Hepatocyte (in vitro differentiated cells): Measurements from ENCODE around the gene IMMP2L. TPM values are rescaled to one million over a fixed set of nuclear protein-coding genes. Genes with fewer than 3 reads are reported as not detected.

Experiments used
- DNase-seq: peaks from one replicate; pipeline ENCODE4 v3.0.0-alpha.2; 2016; ENCODE audit warnings: low spot score
- H2AFZ ChIP-seq: fragments of 200-600 bp; sonication (generic); 2 replicates; pipeline ENCODE4 v1.6.0; 2016; ENCODE audit warnings: antibody characterized with exemption, mild to moderate bottlenecking
- H3K27ac ChIP-seq: fragments of 200-600 bp; sonication (generic); 2 replicates; pipeline ENCODE4 v1.5.1; 2016; ENCODE audit warnings: mild to moderate bottlenecking
- H3K27me3 ChIP-seq: fragments of 200-600 bp; sonication (generic); 2 replicates; pipeline ENCODE4 v1.6.1; 2016
- H3K36me3 ChIP-seq: fragments of 200-600 bp; sonication (generic); replicated peaks from 2 replicates; pipeline ENCODE4 v1.5.1; 2016; ENCODE audit warnings: low read depth; ENCODE audit not compliant: insufficient read depth
- H3K4me1 ChIP-seq: fragments of 200-600 bp; sonication (generic); 2 replicates; pipeline ENCODE4 v1.5.1; 2016; ENCODE audit warnings: mild to moderate bottlenecking, moderate library complexity; ENCODE audit not compliant: insufficient read depth
- H3K4me2 ChIP-seq: fragments of 200-600 bp; sonication (generic); 2 replicates; pipeline ENCODE4 v1.6.0; 2016
- H3K4me3 ChIP-seq: fragments of 200-600 bp; sonication (generic); 2 replicates; pipeline ENCODE4 v1.5.1; 2016; ENCODE audit warnings: mild to moderate bottlenecking
- H3K79me2 ChIP-seq: fragments of 200-600 bp; sonication (generic); 2 replicates; pipeline ENCODE4 v1.6.0; 2017; ENCODE audit warnings: mild to moderate bottlenecking
- H3K9me2 ChIP-seq: fragments of 200-600 bp; sonication (generic); replicated peaks from 2 replicates; pipeline ENCODE4 v1.6.0; 2017; ENCODE audit warnings: mild to moderate bottlenecking; ENCODE audit not compliant: insufficient read depth
- H3K9me3 ChIP-seq: fragments of 200-600 bp; sonication (generic); 2 replicates; pipeline ENCODE4 v1.5.1; 2016; ENCODE audit warnings: low read depth, mild to moderate bottlenecking
- H4K20me1 ChIP-seq: fragments of 200-600 bp; sonication (generic); 2 replicates; pipeline ENCODE4 v1.6.0; 2016; ENCODE audit warnings: mild to moderate bottlenecking; ENCODE audit not compliant: insufficient read depth, poor library complexity, severe bottlenecking
- EZH2 ChIP-seq: fragments of 200-600 bp; sonication (generic); IDR thresholded peaks from 2 replicates; pipeline ENCODE4 v1.6.1; 2016; ENCODE audit warnings: antibody characterized with exemption, mild to moderate bottlenecking, borderline replicate concordance
- EZH2phosphoT487 ChIP-seq: fragments of 200-600 bp; sonication (generic); IDR thresholded peaks from one replicate; pipeline ENCODE4 v1.6.1; 2018; ENCODE audit warnings: antibody characterized with exemption, mild to moderate bottlenecking, low read depth, moderate library complexity; ENCODE audit not compliant: unreplicated experiment, severe bottlenecking
- WGBS: methylation state at CpG from one replicate; pipeline ENCODE4 v1.1.6; 2016; ENCODE audit warnings: low lambda C conversion rate; ENCODE audit errors: missing lambda C conversion rate; 5-methylcytosine and 5-hydroxymethylcytosine counted together
- polyA plus RNA-seq: library from polyadenylated mRNA; unstranded; fragments of >200 nt; fragmentation: Nextera tagmentation; extraction: Ambion mirVana; gene quantifications from 2 replicates; pipeline ENCODE4 v1.2.1, GENCODE V29; 2016
- total RNA-seq: library from RNA; depleted of rRNA; stranded (reverse); fragments of >200 nt; gene quantifications from 2 replicates; pipeline ENCODE4 v1.2.3, GENCODE V29; 2014
- TF ChIP-seq, protein P1 (sequence below): fragments of 200-600 bp; sonication (generic); IDR thresholded peaks from 2 replicates; pipeline ENCODE4 v1.5.1; 2016; ENCODE audit warnings: antibody characterized with exemption, mild to moderate bottlenecking; ENCODE audit not compliant: poor library complexity

The IMMP2L gene
- total and polyA plus RNA-seq, 2 experiments from 2014 or later = 13.3 to 17.6 TPM

DNA sequence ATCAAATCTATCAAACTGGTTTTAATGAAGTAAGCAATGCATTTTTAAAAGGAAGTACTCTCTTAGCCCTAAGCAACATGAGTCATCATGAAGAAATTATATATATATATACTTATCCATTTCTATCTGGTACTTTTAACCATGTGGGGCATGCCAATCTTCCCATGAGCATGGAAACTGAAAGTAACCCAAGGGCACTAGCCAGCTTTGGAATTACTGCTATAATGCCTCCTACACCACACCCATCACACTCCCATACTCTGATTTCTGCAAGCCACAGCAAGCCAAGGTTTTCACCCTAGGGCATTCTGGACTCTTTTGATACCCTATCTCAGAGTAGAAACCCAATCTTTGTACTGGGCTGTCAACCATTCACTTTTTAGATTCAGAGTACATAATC lies 204.6 kb downstream of the IMMP2L start:
- Histone ChIP-seq H4K20me1 (no peaks in the 10 kb centered on the region), H3K4me1 (no peaks in the 10 kb centered on the region), H2AFZ (no peak overlapping the region), H3K9me2 (no peaks in the 10 kb centered on the region), H3K27ac (no peak overlapping the region), H3K9me3 (no peaks in the 10 kb centered on the region), H3K4me2 (no peak overlapping the region), H3K27me3 (no peaks in the 10 kb centered on the region), H3K4me3 (no peak overlapping the region), H3K36me3 (no peaks in the 10 kb centered on the region), H3K79me2 (no peaks in the 10 kb centered on the region)
- TF ChIP-seq EZH2 = no peak
- no peak for TF ChIP-seq EZH2phosphoT487
- TF ChIP-seq, protein P1, sequence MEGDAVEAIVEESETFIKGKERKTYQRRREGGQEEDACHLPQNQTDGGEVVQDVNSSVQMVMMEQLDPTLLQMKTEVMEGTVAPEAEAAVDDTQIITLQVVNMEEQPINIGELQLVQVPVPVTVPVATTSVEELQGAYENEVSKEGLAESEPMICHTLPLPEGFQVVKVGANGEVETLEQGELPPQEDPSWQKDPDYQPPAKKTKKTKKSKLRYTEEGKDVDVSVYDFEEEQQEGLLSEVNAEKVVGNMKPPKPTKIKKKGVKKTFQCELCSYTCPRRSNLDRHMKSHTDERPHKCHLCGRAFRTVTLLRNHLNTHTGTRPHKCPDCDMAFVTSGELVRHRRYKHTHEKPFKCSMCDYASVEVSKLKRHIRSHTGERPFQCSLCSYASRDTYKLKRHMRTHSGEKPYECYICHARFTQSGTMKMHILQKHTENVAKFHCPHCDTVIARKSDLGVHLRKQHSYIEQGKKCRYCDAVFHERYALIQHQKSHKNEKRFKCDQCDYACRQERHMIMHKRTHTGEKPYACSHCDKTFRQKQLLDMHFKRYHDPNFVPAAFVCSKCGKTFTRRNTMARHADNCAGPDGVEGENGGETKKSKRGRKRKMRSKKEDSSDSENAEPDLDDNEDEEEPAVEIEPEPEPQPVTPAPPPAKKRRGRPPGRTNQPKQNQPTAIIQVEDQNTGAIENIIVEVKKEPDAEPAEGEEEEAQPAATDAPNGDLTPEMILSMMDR = no peak
- DNase-seq = no peak

DNA sequence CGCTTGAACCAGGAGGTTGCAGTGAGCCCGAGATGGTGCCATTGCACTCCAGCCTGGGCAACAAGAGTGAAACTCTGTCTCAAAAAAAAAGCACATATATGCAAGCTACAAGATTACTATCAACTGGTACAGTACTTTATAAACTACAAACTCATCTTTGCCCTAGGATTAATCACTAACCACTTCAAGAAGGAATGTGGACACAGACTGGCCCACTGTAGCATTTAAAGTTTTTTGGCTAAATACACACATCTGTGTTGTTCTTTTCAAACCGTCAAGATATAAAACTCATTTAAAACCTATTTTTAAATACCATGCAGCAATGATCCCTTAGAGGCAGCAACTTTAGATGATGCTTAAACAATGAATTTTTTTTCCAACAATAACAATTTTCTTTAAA lies 205.4 kb downstream of the IMMP2L start:
- Histone ChIP-seq H4K20me1 (no peaks in the 10 kb centered on the region), H3K27me3 (no peaks in the 10 kb centered on the region), H3K4me1 (no peaks in the 10 kb centered on the region), H3K9me2 (no peaks in the 10 kb centered on the region), H3K27ac (no peak overlapping the region), H3K4me2 (no peak overlapping the region), H2AFZ (no peak overlapping the region), H3K9me3 (no peaks in the 10 kb centered on the region), H3K79me2 (no peaks in the 10 kb centered on the region), H3K4me3 (no peak overlapping the region), H3K36me3 (no peaks in the 10 kb centered on the region)
- no peak for DNase-seq
- TF ChIP-seq EZH2 (no peak), EZH2phosphoT487 (no peak)
- TF ChIP-seq, protein P1 = no peak
- 89% methylated on average over 3 of the region's 3 CpGs for WGBS

DNA sequence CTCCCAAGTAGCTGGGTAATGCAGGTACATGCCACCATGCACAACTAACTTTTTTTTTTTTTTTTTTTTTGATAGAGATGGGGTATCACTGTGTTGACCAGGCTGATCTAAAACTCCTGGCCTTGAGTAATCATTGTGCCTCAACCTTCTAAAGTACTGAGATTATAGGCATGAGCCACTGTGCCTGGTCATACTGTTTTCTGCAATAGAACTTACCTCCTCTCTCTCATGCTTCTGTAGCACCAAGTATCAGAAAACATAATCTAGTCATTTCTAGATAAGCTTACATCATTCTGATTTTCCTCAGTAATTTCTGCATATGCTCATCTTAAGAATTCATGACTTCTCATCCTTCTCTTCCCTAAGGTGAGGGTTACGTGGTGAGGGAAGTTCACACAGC lies 210.0 kb downstream of the IMMP2L start:
- Histone ChIP-seq H3K4me3 (no peak overlapping the region), H3K9me2 (no peaks in the 10 kb centered on the region), H3K27me3 (no peaks in the 10 kb centered on the region), H3K9me3 (no peaks in the 10 kb centered on the region), H4K20me1 (no peaks in the 10 kb centered on the region), H2AFZ (no peak overlapping the region), H3K4me2 (no peak overlapping the region), H3K4me1 (no peaks in the 10 kb centered on the region), H3K79me2 (no peaks in the 10 kb centered on the region), H3K27ac (no peak overlapping the region), H3K36me3 (no peaks in the 10 kb centered on the region)
- TF ChIP-seq, protein P1 = no peak
- no peak for TF ChIP-seq EZH2phosphoT487
- no peak for DNase-seq
- WGBS = 100% methylated on average over 1 of the region's 1 CpG

DNA sequence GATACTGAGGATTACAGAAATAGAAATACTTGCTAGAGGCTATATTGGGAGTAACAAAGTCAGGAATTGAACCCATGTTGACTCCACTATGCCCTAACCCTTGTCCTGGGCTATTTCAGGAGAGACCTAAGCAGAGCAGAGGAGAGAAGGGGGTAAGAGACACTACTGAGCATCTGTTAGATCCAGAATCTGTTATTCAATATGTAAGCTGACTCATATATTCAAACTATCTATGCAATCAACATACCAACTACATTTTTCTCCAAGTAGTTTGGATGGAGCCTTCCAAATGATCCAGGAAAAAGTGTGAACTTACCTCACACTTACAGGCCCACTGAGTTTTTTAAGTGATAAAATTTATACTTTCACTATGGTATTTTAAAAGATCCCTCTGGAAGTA lies 216.1 kb downstream of the IMMP2L start:
- Histone ChIP-seq H3K4me1 (no peaks in the 10 kb centered on the region), H3K36me3 (no peaks in the 10 kb centered on the region), H3K9me2 (no peaks in the 10 kb centered on the region), H3K27me3 (no peaks in the 10 kb centered on the region), H3K79me2 (no peaks in the 10 kb centered on the region), H2AFZ (no peak overlapping the region), H3K4me2 (no peak overlapping the region), H4K20me1 (no peaks in the 10 kb centered on the region), H3K4me3 (no peak overlapping the region), H3K9me3 (no peaks in the 10 kb centered on the region), H3K27ac (no peak overlapping the region)
- DNase-seq = no peak
- TF ChIP-seq EZH2phosphoT487 (no peak), EZH2 (no peak)
- TF ChIP-seq, protein P1 = no peak
